H1 (cell line): ENCODE measurements around the gene MLC1. TPM values are rescaled to one million over a fixed set of nuclear protein-coding genes. Genes with fewer than 3 reads are reported as not detected.

Source experiments
- CTCF ChIA-PET: fragments of 300-600 bp; sonication (Branson Sonifier 250); formaldehyde crosslinking; loops from one replicate; lab custom pipeline; 2021; ENCODE audit not compliant: partially characterized antibody; lab: Charles Lee
- POLR2A ChIA-PET: fragments of 300-600 bp; sonication (Branson Sonifier 250); formaldehyde crosslinking; loops from one replicate; lab custom pipeline; 2021; ENCODE audit warnings: inconsistent platforms; ENCODE audit not compliant: partially characterized antibody; lab: Charles Lee
- DNase-seq, 2 experiments: peaks; one replicate each; pipeline versions ENCODE4 v3.0.0 to v3.0.0-alpha.2; 2010 to 2022; ENCODE audit warnings: low spot score in 2 of 2, low read depth in 1 of 2, mixed read lengths in 1 of 2
- FAIRE-seq: peaks from 2 replicates; lab custom pipeline; 2011; peaks lifted over from hg19 to GRCh38; lab: Jason Lieb, UNC
- H2AFZ ChIP-seq: 2 replicates; pipeline ENCODE4 v1.8.1; 2012; ENCODE audit warnings: low read length, inconsistent platforms
- H2AK5ac ChIP-seq: 2 replicates; pipeline ENCODE4 v1.6.1; 2013; ENCODE audit warnings: low read depth, low read length
- H2BK120ac ChIP-seq: replicated peaks from 2 replicates; pipeline ENCODE3; 2013; ENCODE audit warnings: low read depth, low read length, inconsistent platforms
- H2BK12ac ChIP-seq: 2 replicates; pipeline ENCODE4 v1.6.1; 2013; ENCODE audit warnings: low read depth, low read length
- H2BK15ac ChIP-seq: 2 replicates; pipeline ENCODE4 v1.6.1; 2013; ENCODE audit warnings: low read length
- H2BK20ac ChIP-seq: 2 replicates; pipeline ENCODE4 v1.6.1; 2013; ENCODE audit warnings: low read length
- H2BK5ac ChIP-seq: 2 replicates; pipeline ENCODE4 v1.6.1; 2013; ENCODE audit warnings: low read depth, low read length
- H3K14ac ChIP-seq: 2 replicates; pipeline ENCODE4 v1.6.1; 2013; ENCODE audit warnings: inconsistent platforms; ENCODE audit not compliant: insufficient read length
- H3K18ac ChIP-seq: 2 replicates; pipeline ENCODE4 v1.6.1; 2013; ENCODE audit warnings: low read length; ENCODE audit errors: extremely low read depth
- H3K23ac ChIP-seq: 2 replicates; pipeline ENCODE4 v1.6.1; 2013; ENCODE audit warnings: inconsistent platforms; ENCODE audit not compliant: insufficient read length
- H3K23me2 ChIP-seq: 2 replicates; pipeline ENCODE4 v1.6.1; 2013; ENCODE audit warnings: low read depth, low read length
- H3K27ac ChIP-seq: 2 replicates; pipeline ENCODE4 v1.6.1; 2011; ENCODE audit warnings: low read depth, low read length, inconsistent platforms
- H3K27me3 ChIP-seq, 4 experiments: replicated peaks in 1 of 4; 1 replicate in 1 of 4; 2 replicates in 3 of 4; pipeline versions ENCODE4 v1.6.1 to v1.8.1; 2011 to 2013; ENCODE audit warnings: low read length in 3 of 4, mild to moderate bottlenecking in 3 of 4, inconsistent platforms in 2 of 4, mixed read lengths in 2 of 4, moderate library complexity in 1 of 4; ENCODE audit not compliant: control insufficient read depth in 3 of 4, insufficient read depth in 3 of 4; ENCODE audit errors: extremely low read depth in 1 of 4
- H3K36me3 ChIP-seq, 4 experiments: 2 replicates each; pipeline versions ENCODE4 v1.6.1 to v1.8.1; 2011 to 2013; ENCODE audit warnings: mild to moderate bottlenecking in 4 of 4, low read length in 3 of 4, moderate library complexity in 2 of 4, control low read depth in 1 of 4, inconsistent platforms in 1 of 4; ENCODE audit not compliant: insufficient read depth in 4 of 4, control insufficient read depth in 2 of 4
- H3K4ac ChIP-seq: replicated peaks from 2 replicates; pipeline ENCODE3; 2013; ENCODE audit warnings: low read length, low read depth, mixed read lengths, inconsistent platforms; ENCODE audit not compliant: insufficient read length
- H3K4me1 ChIP-seq, 4 experiments: replicated peaks in 1 of 4; 1 replicate in 1 of 4; 2 replicates in 3 of 4; pipeline versions ENCODE4 v1.6.1 to v1.8.1; 2011 to 2013; ENCODE audit warnings: low read length in 3 of 4, inconsistent platforms in 2 of 4, mixed read lengths in 1 of 4; ENCODE audit not compliant: insufficient read depth in 4 of 4, control insufficient read depth in 3 of 4
- H3K4me2 ChIP-seq, 2 experiments: 2 replicates each; pipeline versions ENCODE4 v1.6.1 to v1.8.1; 2011 to 2013; ENCODE audit warnings: low read depth in 2 of 2, low read length in 2 of 2, control low read depth in 1 of 2, inconsistent platforms in 1 of 2, mild to moderate bottlenecking in 1 of 2; ENCODE audit not compliant: insufficient read depth in 1 of 2
- H3K4me3 ChIP-seq, 4 experiments: fragments of 200-600, 300-600 bp in 1 of 4; sonication (generic), shearing (Covaris generic), sonication (Bioruptor Twin) in 1 of 4; 2 replicates each; pipeline versions ENCODE4 v1.5.1 to v1.8.1; 2011 to 2016; ENCODE audit warnings: low read length in 4 of 4, low read depth in 3 of 4, control low read depth in 2 of 4, inconsistent platforms in 2 of 4, mild to moderate bottlenecking in 2 of 4, mixed read lengths in 1 of 4, moderate library complexity in 1 of 4; ENCODE audit not compliant: insufficient read depth in 2 of 4; ENCODE audit errors: extremely low read depth in 1 of 4
- H3K56ac ChIP-seq: replicated peaks from 2 replicates; pipeline ENCODE3; 2013; ENCODE audit warnings: low read depth, mild to moderate bottlenecking, mixed read lengths, low read length, inconsistent platforms; ENCODE audit not compliant: insufficient read length
- H3K79me1 ChIP-seq: 2 replicates; pipeline ENCODE4 v1.6.1; 2013; ENCODE audit warnings: low read depth, low read length, control low read depth
- H3K79me2 ChIP-seq, 2 experiments: 2 replicates each; pipeline versions ENCODE4 v1.6.1 to v1.8.1; 2012 to 2013; ENCODE audit warnings: low read length in 2 of 2, mild to moderate bottlenecking in 2 of 2, inconsistent platforms in 1 of 2; ENCODE audit not compliant: insufficient read depth in 2 of 2, control insufficient read depth in 1 of 2
- H3K9ac ChIP-seq, 4 experiments: replicated peaks in 1 of 4; 1 replicate in 1 of 4; 2 replicates in 3 of 4; pipeline versions ENCODE4 v1.6.1 to v1.8.1; 2011 to 2013; ENCODE audit warnings: low read depth in 3 of 4, low read length in 3 of 4, control low read depth in 2 of 4, mild to moderate bottlenecking in 2 of 4, moderate library complexity in 2 of 4, inconsistent platforms in 1 of 4; ENCODE audit errors: extremely low read depth in 1 of 4
- H3K9me3 ChIP-seq, 2 experiments: 2 replicates each; pipeline versions ENCODE4 v1.6.1 to v1.8.1; 2012 to 2013; ENCODE audit warnings: mild to moderate bottlenecking in 2 of 2, moderate library complexity in 2 of 2, control low read depth in 1 of 2, inconsistent platforms in 1 of 2, low read depth in 1 of 2, low read length in 1 of 2, mixed read lengths in 1 of 2; ENCODE audit not compliant: insufficient read depth in 2 of 2
- H4K20me1 ChIP-seq, 2 experiments: replicated peaks in 1 of 2; 2 replicates each; pipeline versions ENCODE3 to v1.8.1; 2011 to 2013; ENCODE audit warnings: inconsistent platforms in 2 of 2, low read length in 2 of 2, mild to moderate bottlenecking in 1 of 2; ENCODE audit not compliant: insufficient read depth in 2 of 2, control insufficient read depth in 1 of 2
- H4K5ac ChIP-seq: 2 replicates; pipeline ENCODE4 v1.6.1; 2013; ENCODE audit warnings: low read length, low read depth, mixed read lengths, inconsistent platforms; ENCODE audit not compliant: insufficient read length
- H4K8ac ChIP-seq: 2 replicates; pipeline ENCODE4 v1.8.0; 2013; ENCODE audit warnings: mild to moderate bottlenecking, moderate library complexity, low read length, inconsistent platforms; ENCODE audit not compliant: insufficient read depth; ENCODE audit errors: extremely low read depth
- H4K91ac ChIP-seq: replicated peaks from 2 replicates; pipeline ENCODE3; 2013; ENCODE audit warnings: low read length, mixed read lengths, inconsistent platforms; ENCODE audit not compliant: insufficient read length
- BCL11A ChIP-seq, 2 experiments: IDR thresholded peaks; one replicate each; pipeline ENCODE4 v1.6.1; 2011; ENCODE audit warnings: low read depth in 2 of 2, low read length in 2 of 2, mild to moderate bottlenecking in 2 of 2
- CEBPB ChIP-seq: IDR thresholded peaks from 2 replicates; pipeline ENCODE4 v1.6.1; 2012; ENCODE audit warnings: low read depth, low read length
- GABPA ChIP-seq: IDR thresholded peaks from 2 replicates; pipeline ENCODE4 v1.6.1; 2011; ENCODE audit warnings: mild to moderate bottlenecking, low read length, moderate library complexity, borderline replicate concordance; ENCODE audit not compliant: insufficient read depth
- HDAC2 ChIP-seq, 2 experiments: fragments of 300-600 bp in 1 of 2; sonication (generic) in 1 of 2; IDR thresholded peaks; 2 replicates each; pipeline ENCODE4 v1.6.1; 2011 to 2012; ENCODE audit warnings: low read depth in 2 of 2, low read length in 2 of 2, mild to moderate bottlenecking in 2 of 2, moderate library complexity in 2 of 2, borderline replicate concordance in 1 of 2, inconsistent platforms in 1 of 2
- NANOG ChIP-seq: IDR thresholded peaks from 2 replicates; pipeline ENCODE4 v1.6.1; 2011; ENCODE audit warnings: low read length, low read depth, mild to moderate bottlenecking, inconsistent platforms; ENCODE audit not compliant: insufficient read depth, poor library complexity, severe bottlenecking
- NRF1 ChIP-seq: IDR thresholded peaks from 2 replicates; pipeline ENCODE4 v1.6.1; 2011; ENCODE audit warnings: mild to moderate bottlenecking, low read depth, low read length, improper control_type of control experiment
- SAP30 ChIP-seq: fragments of 300-600 bp; sonication (generic); IDR thresholded peaks from 2 replicates; pipeline ENCODE4 v1.7.1; 2012; ENCODE audit warnings: low read length, moderate library complexity, mild to moderate bottlenecking, inconsistent platforms; ENCODE audit not compliant: insufficient read depth, insufficient replicate concordance
- SP2 ChIP-seq: IDR thresholded peaks from 2 replicates; pipeline ENCODE4 v1.6.1; 2012; ENCODE audit warnings: mild to moderate bottlenecking, low read length, inconsistent platforms
- SP4 ChIP-seq: IDR thresholded peaks from 2 replicates; pipeline ENCODE4 v1.6.1; 2012; ENCODE audit warnings: low read length, inconsistent platforms
- WGBS, 2 experiments: shearing (Covaris generic) in 1 of 2; methylation state at CpG; one replicate each; pipeline versions ENCODE4 v1.1.6 to v1.1.7; 2013 to 2015; ENCODE audit warnings: low lambda C conversion rate in 2 of 2, mixed read lengths in 2 of 2, inconsistent platforms in 1 of 2, low coverage in 1 of 2, missing lambda C conversion rate in 1 of 2; ENCODE audit not compliant: insufficient replicate concordance in 2 of 2, insufficient coverage in 1 of 2, insufficient read length in 1 of 2; ENCODE audit errors: extremely low coverage in 1 of 2, missing lambda C conversion rate in 1 of 2; 5-methylcytosine and 5-hydroxymethylcytosine counted together
- polyA plus RNA-seq, 7 experiments: library from polyadenylated mRNA; depleted of rRNA in 3 of 7; stranded (reverse) in 5 of 7; unstranded in 2 of 7; fragments of >200 nt in 5 of 7; fragments of 200-250 nt in 2 of 7; gene quantifications; 1 replicate in 5 of 7; 2 replicates in 1 of 7; 4 replicates in 1 of 7; pipeline versions ENCODE4 v1.2.1 to v1.2.3, GENCODE V29; 2011 to 2013; ENCODE audit warnings: missing spikeins in 2 of 7, mixed read lengths in 2 of 7
- total RNA-seq: library from RNA; stranded (reverse); fragmentation: NEBNext Ultra II Directional; extraction: Animal tissue kit (Norgen Biotek cat#: 25700); gene quantifications from 2 replicates; pipeline ENCODE4 v1.2.1, GENCODE V29; 2021

MLC1 gene
- total and polyA plus RNA-seq, 2 of the 8 experiments (the other 6 are each of a cell fraction or from before 2014, with no cell fraction given), result 0.20 TPM; not detected in 1

DNA sequence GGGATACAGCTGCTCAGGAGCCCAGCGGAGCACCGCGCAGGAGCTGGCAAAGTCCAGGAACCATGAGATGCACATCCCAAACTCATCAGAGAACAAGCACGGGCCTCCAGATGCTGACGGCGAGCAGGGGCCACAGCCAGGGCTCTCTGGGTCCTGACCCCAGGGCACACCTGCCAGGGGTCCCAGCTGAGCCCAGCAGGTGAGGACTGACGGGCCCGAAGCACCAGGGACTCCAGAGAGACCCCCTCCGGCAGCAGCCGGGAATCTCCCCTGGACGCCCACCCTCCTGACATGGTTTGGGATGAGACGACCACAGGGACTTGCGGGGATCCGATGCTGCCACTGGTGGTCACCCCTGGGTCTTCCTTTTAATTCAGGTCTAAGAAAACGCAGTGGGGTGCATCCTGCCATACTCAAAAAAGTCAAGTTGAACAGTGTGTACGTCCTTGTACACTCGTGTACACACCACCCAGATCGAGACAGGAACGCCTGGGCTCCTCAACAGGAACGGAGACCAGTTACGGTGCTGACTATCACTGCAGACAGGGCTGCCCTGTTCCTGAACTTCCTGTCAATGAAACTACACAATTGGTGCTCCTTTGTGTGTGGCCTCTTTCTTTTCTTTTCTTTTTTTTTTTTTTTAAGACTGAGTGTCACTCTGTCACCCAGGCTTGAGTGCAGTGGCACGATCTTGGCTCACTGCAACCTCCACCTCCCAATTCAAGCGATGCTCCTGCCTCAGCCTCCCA is 49.1 kb downstream of the MLC1 start:
- TF ChIP-seq NANOG, result no peak
- TF ChIP-seq SAP30, result no peak
- no peak for TF ChIP-seq HDAC2 (IDR thresholded peaks at IDR 0.05; ENCODE audit: borderline replicate concordance in 1 of 2, low read depth in 2 of 2, low read length in 2 of 2)
- no peak for TF ChIP-seq SP4
- no peak for TF ChIP-seq NRF1
- no peak for TF ChIP-seq CEBPB
- no peak for TF ChIP-seq SP2
- no peak for TF ChIP-seq GABPA
- no peak for TF ChIP-seq BCL11A (IDR thresholded peaks at IDR 0.05; ENCODE audit: low read depth in 2 of 2, low read length in 2 of 2)
- Histone ChIP-seq H3K4me2 (no peak overlapping the region), H3K36me3 (no peaks in the 10 kb centered on the region), H3K4me3 (no peak overlapping the region), H3K23ac (no peak overlapping the region), H3K14ac (no peak overlapping the region), H2BK12ac (no peak overlapping the region), H2AFZ (no peak overlapping the region), H3K79me1 (no peaks in the 10 kb centered on the region), H3K23me2 (no peaks in the 10 kb centered on the region), H3K27ac (no peak overlapping the region), H4K91ac (no peak overlapping the region), H3K9ac (no peak overlapping the region), H2BK5ac (no peak overlapping the region), H3K56ac (no peak overlapping the region), H3K4ac (no peak overlapping the region), H3K18ac (no peak overlapping the region), H3K4me1 (no peaks in the 10 kb centered on the region), H2BK20ac (no peak overlapping the region), H2BK120ac (no peak overlapping the region), H4K5ac (no peak overlapping the region), H3K27me3 (peaks cover 0 to 2% (median under 1%) of the 10 kb centered on the region in 4 experiments; a peak in 4 of 7 replicates), H3K9me3 (peaks cover 5 to 7% of the 10 kb centered on the region in 2 experiments; a peak in 2 of 4 replicates), H2AK5ac (no peak overlapping the region), H4K20me1 (no peaks in the 10 kb centered on the region), H4K8ac (no peak overlapping the region), H3K79me2 (no peaks in the 10 kb centered on the region), H2BK15ac (no peak overlapping the region)
- no peak for DNase-seq
- no peak for FAIRE-seq
- ChIA-PET CTCF (interaction anchor here (1.1 to 1.9 kb wide), 4 partner anchors 23 to 109 kb away, joined by 3 to 4 read pairs (median 3); no protein-coding TSS in a partner anchor), POLR2A (interaction anchor here (0.6 kb wide), 1 partner anchor 298 kb away, joined by 3 read pairs; no protein-coding TSS in a partner anchor)
- WGBS, 2 experiments, result 89% methylated on average over 23 of the region's 23 CpGs; no CpG with 5 or more reads in 1 of the 2 experiments
